ENCODE data around the gene GNAZ.

DNA sequence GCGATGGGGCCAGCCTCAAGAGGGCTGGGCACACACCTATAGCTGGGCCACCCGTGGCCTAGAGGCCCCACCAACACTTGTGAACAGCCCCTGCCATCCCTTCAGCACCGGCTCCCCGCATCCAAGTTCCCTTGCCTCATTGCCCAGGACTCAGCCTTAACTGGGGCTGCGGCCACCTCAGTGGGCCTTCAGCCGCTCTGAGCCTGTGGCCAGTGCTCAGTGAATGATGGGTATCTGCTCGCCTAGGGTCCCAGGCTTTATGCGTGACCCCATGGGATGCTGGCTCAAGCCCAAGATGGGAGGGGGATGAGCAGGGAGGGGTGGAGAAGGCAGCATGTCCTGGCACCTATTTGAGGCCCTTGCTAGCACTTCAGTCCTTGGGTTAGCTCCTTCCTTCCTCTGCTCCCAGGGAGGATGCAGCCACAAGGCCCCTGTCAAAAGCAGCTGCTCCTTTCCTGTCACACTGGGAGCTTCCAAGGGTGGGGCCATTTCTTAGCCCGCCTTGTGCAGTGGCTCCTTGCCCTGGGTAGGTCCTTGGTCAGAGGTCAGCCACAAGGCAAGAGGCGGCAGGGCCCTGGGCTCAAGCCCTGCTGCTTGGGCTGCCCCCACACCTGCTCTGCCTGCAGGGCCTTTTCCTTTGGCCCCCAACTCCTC is 31.8 kb downstream of the GNAZ start:
- TF ChIP-seq CREB1 (IDR thresholded peaks at IDR 0.05) (no peak), EP300 (IDR thresholded peaks at IDR 0.05; ENCODE audit: borderline replicate concordance in 1 of 2, low read depth in 2 of 2, low read length in 2 of 2) (no peak), TBP (IDR thresholded peaks at IDR 0.05; ENCODE audit: low read depth, low read length) (no peak), PHF8 (conservative IDR thresholded peaks at IDR 0.05; ENCODE audit: low read depth, low read length) (no peak), GABPA (IDR thresholded peaks at IDR 0.05; ENCODE audit: borderline replicate concordance, insufficient read depth, low read length) (no peak), TEAD4 (IDR thresholded peaks at IDR 0.05; ENCODE audit: low read depth, low read length) (no peak), HDAC2 (IDR thresholded peaks at IDR 0.05; ENCODE audit: borderline replicate concordance in 1 of 2, low read depth in 2 of 2, low read length in 2 of 2) (no peak)
- TF ChIP-seq, protein P1, sequence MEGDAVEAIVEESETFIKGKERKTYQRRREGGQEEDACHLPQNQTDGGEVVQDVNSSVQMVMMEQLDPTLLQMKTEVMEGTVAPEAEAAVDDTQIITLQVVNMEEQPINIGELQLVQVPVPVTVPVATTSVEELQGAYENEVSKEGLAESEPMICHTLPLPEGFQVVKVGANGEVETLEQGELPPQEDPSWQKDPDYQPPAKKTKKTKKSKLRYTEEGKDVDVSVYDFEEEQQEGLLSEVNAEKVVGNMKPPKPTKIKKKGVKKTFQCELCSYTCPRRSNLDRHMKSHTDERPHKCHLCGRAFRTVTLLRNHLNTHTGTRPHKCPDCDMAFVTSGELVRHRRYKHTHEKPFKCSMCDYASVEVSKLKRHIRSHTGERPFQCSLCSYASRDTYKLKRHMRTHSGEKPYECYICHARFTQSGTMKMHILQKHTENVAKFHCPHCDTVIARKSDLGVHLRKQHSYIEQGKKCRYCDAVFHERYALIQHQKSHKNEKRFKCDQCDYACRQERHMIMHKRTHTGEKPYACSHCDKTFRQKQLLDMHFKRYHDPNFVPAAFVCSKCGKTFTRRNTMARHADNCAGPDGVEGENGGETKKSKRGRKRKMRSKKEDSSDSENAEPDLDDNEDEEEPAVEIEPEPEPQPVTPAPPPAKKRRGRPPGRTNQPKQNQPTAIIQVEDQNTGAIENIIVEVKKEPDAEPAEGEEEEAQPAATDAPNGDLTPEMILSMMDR (IDR thresholded peaks at IDR 0.05; ENCODE audit: control extremely low read depth in 1 of 3, insufficient read depth in 1 of 3, low read depth in 1 of 3, low read length in 3 of 3): no peak
- TF ChIP-seq, protein P2, sequence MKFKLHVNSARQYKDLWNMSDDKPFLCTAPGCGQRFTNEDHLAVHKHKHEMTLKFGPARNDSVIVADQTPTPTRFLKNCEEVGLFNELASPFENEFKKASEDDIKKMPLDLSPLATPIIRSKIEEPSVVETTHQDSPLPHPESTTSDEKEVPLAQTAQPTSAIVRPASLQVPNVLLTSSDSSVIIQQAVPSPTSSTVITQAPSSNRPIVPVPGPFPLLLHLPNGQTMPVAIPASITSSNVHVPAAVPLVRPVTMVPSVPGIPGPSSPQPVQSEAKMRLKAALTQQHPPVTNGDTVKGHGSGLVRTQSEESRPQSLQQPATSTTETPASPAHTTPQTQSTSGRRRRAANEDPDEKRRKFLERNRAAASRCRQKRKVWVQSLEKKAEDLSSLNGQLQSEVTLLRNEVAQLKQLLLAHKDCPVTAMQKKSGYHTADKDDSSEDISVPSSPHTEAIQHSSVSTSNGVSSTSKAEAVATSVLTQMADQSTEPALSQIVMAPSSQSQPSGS (IDR thresholded peaks at IDR 0.05; ENCODE audit: low read length): no peak
- TF ChIP-seq, protein P3, sequence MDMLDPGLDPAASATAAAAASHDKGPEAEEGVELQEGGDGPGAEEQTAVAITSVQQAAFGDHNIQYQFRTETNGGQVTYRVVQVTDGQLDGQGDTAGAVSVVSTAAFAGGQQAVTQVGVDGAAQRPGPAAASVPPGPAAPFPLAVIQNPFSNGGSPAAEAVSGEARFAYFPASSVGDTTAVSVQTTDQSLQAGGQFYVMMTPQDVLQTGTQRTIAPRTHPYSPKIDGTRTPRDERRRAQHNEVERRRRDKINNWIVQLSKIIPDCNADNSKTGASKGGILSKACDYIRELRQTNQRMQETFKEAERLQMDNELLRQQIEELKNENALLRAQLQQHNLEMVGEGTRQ (IDR thresholded peaks at IDR 0.05; ENCODE audit: low read length): no peak
